HL-60 (cell line): ENCODE data around the gene B4GALT1.

Experiments
- DNase-seq, 2 experiments: peaks; one replicate each; pipeline ENCODE4 v3.0.0-alpha.2; 2010 to 2020; ENCODE audit warnings: low read depth in 1 of 2, low spot score in 1 of 2
- H3K27ac ChIP-seq: fragments of 250-450 bp; sonication (Bioruptor Pico); replicated peaks from 2 replicates; pipeline ENCODE4 v1.5.1; 2020; ENCODE audit warnings: mild to moderate bottlenecking, moderate library complexity
- H3K27me3 ChIP-seq: fragments of 250-450 bp; sonication (Bioruptor Pico); 2 replicates; pipeline ENCODE4 v1.5.1; 2021; ENCODE audit warnings: mild to moderate bottlenecking, moderate library complexity; ENCODE audit not compliant: insufficient read depth, poor library complexity, severe bottlenecking
- H3K4me3 ChIP-seq: replicated peaks from 2 replicates; pipeline ENCODE4 v1.5.1; 2011; ENCODE audit warnings: mild to moderate bottlenecking, control low read depth, low read length; ENCODE audit not compliant: insufficient read depth
- GABPA ChIP-seq: IDR thresholded peaks from 2 replicates; pipeline ENCODE4 v1.6.1; 2012; ENCODE audit warnings: low read depth
- POLR2AphosphoS5 ChIP-seq: IDR thresholded peaks from 2 replicates; pipeline ENCODE4 v1.6.1; 2012; ENCODE audit warnings: low read depth
- SPI1 ChIP-seq: IDR thresholded peaks from 2 replicates; pipeline ENCODE4 v1.6.1; 2012; ENCODE audit warnings: low read depth, mild to moderate bottlenecking, borderline replicate concordance
- TF ChIP-seq, protein P1 (sequence below): IDR thresholded peaks from 2 replicates; pipeline ENCODE4 v1.6.1; 2012; ENCODE audit warnings: low read depth; ENCODE audit not compliant: insufficient replicate concordance
- TF ChIP-seq, protein P2 (sequence below): IDR thresholded peaks from one replicate; pipeline ENCODE4 v1.5.1; 2011; ENCODE audit warnings: low read length, control low read depth, inconsistent platforms; ENCODE audit not compliant: insufficient read depth

B4GALT1 gene

DNA sequence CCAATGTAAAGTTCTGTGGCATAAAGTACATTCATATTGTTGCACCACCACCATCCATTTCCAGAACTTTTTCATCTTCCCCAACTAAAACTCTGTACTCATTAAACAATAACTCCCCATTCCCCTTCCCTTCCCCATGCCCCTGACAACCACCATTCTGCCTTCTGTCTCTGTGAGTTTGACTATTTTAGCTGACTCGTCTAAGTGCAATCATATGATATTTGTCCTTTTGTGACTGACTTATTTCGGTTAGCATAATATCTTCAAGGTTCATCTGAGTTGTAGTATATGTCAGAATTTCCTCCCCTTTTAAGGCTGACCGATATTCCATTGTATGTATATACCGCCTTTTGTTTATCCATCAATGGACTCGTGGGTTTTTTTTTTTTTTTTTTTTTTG is 61.6 kb downstream of the B4GALT1 start:
- H3K4me3 ChIP-seq, result no peak overlapping the region
- no peaks in the 10 kb centered on the region for H3K27me3 ChIP-seq
- TF ChIP-seq, protein P1, sequence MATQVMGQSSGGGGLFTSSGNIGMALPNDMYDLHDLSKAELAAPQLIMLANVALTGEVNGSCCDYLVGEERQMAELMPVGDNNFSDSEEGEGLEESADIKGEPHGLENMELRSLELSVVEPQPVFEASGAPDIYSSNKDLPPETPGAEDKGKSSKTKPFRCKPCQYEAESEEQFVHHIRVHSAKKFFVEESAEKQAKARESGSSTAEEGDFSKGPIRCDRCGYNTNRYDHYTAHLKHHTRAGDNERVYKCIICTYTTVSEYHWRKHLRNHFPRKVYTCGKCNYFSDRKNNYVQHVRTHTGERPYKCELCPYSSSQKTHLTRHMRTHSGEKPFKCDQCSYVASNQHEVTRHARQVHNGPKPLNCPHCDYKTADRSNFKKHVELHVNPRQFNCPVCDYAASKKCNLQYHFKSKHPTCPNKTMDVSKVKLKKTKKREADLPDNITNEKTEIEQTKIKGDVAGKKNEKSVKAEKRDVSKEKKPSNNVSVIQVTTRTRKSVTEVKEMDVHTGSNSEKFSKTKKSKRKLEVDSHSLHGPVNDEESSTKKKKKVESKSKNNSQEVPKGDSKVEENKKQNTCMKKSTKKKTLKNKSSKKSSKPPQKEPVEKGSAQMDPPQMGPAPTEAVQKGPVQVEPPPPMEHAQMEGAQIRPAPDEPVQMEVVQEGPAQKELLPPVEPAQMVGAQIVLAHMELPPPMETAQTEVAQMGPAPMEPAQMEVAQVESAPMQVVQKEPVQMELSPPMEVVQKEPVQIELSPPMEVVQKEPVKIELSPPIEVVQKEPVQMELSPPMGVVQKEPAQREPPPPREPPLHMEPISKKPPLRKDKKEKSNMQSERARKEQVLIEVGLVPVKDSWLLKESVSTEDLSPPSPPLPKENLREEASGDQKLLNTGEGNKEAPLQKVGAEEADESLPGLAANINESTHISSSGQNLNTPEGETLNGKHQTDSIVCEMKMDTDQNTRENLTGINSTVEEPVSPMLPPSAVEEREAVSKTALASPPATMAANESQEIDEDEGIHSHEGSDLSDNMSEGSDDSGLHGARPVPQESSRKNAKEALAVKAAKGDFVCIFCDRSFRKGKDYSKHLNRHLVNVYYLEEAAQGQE, result no peak
- TF ChIP-seq GABPA (no peak), POLR2AphosphoS5 (no peak), SPI1 (no peak)
- TF ChIP-seq, protein P2, sequence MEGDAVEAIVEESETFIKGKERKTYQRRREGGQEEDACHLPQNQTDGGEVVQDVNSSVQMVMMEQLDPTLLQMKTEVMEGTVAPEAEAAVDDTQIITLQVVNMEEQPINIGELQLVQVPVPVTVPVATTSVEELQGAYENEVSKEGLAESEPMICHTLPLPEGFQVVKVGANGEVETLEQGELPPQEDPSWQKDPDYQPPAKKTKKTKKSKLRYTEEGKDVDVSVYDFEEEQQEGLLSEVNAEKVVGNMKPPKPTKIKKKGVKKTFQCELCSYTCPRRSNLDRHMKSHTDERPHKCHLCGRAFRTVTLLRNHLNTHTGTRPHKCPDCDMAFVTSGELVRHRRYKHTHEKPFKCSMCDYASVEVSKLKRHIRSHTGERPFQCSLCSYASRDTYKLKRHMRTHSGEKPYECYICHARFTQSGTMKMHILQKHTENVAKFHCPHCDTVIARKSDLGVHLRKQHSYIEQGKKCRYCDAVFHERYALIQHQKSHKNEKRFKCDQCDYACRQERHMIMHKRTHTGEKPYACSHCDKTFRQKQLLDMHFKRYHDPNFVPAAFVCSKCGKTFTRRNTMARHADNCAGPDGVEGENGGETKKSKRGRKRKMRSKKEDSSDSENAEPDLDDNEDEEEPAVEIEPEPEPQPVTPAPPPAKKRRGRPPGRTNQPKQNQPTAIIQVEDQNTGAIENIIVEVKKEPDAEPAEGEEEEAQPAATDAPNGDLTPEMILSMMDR, result no peak
- no peak overlapping the region for H3K27ac ChIP-seq
- no peak for DNase-seq

GRCh38 chr9:33104401-33104800 is 62.7 kb downstream of the B4GALT1 start:
- no peak for DNase-seq
- no peak overlapping the region for H3K27ac ChIP-seq
- TF ChIP-seq, protein P1, result no peak
- TF ChIP-seq POLR2AphosphoS5, result no peak
- H3K4me3 ChIP-seq, result no peak overlapping the region
- H3K27me3 ChIP-seq, result no peaks in the 10 kb centered on the region

DNA sequence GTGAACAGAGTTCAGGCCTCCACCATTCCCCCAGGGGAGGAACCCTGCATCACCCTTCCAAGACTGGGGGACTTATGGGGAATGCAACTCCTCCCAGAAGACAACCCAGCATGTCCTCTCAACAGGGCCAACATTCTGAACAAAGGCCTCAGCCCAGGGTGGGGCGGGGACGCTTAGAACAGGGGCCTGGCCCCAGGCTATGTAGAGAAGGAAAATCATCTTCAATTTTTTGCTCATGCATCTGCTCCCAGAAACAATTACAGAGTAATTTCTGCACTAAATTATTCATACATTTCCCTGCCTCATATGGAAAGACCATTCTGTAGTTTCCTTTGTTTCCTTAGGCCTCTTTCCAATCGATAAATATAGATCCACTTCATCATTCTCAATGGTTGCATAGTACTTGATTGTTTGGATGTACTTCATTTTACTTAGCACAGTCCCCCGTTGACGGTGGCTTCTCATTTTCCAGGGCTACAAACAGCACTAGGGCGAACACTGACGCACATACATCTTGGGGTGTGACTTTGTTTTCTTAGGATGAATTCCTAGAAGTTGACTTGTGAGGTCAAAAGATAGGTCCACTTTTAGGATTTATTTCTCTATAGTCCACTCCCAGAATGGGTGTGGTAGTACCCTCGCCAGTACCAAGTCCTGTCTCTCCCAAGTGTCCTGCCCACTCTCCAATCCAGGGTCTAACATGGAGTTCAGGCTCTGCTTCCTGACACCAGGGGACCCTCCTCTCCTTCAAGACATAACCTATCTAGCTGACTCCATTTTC is 63.4 kb downstream of the B4GALT1 start:
- no peak for TF ChIP-seq SPI1
- TF ChIP-seq, protein P2, result no peak
- TF ChIP-seq, protein P1, result no peak
- no peak for TF ChIP-seq POLR2AphosphoS5
- no peak for TF ChIP-seq GABPA
- Histone ChIP-seq H3K27me3 (no peaks in the 10 kb centered on the region), H3K27ac (no peak overlapping the region), H3K4me3 (no peak overlapping the region)
- no peak for DNase-seq
